GM18511 (cell line): Measurements from ENCODE around the gene ZMIZ1.

ENCODE experiments used
- ATAC-seq: cut with Tn5 transposase; IDR thresholded peaks from one replicate; pipeline ENCODE4 v1.9.1; 2021; ENCODE audit warnings: mild to moderate bottlenecking, moderate library complexity; ENCODE audit not compliant: unreplicated experiment

ZMIZ1 gene

DNA sequence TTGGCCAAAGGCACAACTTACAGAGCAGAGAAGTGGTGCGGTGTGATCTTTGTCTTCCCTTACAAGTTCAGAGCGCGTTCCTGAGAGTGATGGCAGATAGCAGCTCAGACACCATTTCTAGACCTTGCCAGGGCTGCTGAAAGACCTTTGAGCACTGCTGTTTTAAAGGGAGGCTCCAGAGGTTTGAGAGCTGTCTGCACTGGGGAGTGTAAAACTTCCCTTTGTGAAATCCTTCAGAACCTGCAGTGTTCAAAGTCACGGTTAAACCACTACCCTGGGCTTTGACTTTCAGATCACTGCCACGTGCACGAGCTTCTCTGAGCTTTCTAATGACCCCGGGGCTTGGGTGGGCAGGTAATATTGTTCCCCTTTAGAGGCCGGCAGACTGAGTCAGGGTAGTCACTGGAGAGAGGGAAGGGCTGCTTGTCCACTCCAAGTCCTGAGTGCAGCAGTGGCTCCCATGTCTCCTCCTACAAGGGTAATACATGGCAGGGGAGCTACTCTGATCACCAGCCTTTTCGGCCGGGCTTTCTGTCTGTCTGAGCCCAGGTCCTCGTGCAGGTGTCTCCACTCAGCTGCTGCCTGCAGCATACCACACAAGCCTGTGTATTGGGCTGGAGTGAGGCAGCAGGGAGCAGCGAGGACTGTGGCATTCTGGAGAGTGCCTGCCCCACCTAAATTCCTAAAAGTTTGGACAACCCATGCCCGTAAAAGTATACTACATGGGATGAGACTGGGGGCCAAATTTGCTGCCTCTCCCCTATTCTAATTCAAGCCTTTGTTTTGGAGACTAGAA lies 63.3 kb downstream of the ZMIZ1 start:
- no peak for ATAC-seq

DNA sequence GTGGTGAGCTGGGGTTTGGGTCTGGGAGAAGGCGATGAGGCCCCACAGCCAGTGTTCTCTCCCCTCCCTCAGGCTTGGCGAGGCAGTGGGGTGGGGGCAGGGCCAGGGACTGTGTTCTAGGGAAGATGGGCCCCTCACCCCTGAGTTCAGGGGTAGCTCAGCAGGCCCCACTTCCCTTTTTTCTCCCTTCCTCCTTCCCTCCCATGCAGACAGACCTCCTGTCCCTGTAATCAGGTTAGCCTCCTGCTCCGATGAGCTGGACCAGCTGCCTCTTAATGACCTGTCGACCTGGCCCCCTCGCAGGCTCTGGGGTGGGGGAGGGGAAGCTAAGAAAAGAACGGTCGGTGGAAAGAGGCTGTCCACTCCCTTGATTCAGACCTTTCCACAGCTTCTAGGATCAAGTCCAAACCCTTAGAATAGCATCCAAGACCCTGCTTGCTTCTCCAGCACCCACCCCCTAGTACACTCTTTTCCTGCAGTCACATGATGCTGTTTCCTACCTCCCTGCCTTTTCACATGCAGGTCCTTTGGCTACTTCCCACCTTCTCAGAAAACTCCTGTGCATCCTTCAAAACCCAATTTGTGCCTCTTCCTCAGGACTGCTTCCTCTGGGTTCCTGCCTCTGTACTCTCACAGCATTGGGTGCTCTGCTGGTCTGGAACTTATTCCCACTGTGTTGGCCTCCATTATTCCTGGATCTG lies 64.1 kb downstream of the ZMIZ1 start:
- ATAC-seq, result no peak

DNA sequence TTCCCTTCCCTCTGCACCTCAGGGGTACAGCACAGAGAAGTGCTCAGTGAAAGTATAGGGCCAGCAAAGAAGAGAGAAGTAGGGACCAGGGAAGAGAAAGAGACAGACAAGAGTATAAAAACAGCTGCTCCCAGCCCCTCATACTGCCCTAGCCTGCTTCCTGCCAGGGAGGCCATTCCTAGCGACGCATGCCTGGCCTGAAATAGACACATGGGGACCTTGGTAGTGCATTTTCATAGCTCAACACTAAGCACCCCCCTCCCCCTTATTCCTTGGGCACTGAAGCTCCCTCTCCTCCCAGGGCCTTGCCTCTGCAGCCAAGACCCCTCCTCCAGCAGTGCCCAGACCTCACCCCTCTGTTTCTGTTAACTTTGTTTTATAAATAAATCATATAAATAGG lies 64.7 kb downstream of the ZMIZ1 start:
- ATAC-seq, result no peak

DNA sequence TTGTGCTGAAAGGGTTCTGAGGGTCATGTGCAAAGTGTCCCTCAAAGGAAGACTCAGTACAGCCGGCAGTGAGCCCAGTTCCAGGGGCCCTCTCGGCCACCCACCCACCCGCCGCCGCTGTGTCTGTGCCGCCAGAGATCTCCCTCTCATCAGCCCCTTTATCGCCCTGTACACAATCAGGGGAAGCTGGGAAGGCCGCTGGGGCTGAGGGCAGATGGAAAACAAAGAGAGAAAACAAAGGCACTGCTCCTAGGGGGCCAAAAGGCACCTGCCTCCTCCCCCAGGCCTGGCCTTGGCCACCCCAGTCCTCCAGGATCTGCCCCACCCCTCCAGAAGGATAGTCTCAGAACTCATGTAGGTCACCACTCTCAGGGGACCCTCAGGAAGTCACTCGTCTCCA lies 67.0 kb downstream of the ZMIZ1 start:
- ATAC-seq, result no peak

DNA sequence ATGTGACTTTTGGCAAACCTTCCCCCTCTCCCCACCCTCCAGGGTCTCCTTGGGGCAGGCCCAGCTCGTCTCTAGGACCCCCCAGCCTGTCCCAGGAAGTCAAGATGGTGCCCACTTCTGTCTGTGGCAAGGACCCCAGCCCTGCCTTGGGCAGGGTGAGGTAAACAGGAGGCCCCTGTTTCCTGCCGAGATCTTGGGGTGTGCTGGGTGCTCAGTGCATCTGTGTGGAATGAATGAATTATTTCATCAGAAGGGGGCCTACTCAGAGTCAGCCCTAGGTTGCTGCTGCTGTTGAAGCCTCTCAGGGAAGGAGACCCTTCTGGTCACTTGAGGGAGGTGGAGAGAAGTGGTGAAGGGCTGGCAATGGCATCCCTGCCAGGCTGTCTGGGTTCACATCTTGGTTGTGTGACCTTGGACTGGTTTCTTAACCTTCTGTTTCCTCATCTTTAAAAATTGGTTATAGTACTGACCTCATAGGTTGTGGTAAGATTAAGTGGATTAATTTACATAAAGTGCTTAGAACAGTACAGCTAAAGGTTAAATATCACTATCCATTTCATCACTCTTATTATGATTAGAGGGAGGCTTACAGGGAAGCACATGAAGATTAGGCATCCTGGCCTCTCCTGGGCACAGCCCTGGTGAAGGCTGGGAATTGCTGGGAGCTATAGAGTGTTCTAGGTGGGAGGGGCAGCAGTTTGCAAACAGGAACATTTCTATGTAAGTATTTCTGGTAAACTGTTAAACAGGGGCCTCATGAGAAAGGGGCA lies 67.7 kb downstream of the ZMIZ1 start:
- no peak for ATAC-seq

DNA sequence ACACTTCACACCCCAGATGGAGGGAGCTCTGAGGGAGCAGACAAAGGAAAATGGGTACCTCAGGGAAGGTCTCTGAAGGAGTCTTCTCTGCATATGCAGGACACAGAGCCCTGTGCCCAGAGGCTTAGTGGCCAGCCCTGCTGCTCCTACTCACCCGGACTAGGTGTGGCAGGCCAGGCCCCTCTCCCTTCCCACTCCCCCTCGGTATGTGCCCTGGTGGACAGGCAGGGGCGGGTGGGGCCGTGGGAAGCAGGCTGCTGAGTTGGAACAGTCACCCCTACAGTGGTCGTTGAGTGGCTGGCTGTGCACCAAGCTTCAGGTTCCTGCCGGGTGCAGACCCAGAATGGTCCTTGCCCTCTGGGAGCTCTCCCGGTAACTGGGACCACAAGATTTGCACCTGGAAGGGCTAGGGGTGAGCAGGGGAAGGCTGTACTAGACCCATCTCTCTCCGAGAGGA lies 68.6 kb downstream of the ZMIZ1 start:
- ATAC-seq, result peak; percentile 31

DNA sequence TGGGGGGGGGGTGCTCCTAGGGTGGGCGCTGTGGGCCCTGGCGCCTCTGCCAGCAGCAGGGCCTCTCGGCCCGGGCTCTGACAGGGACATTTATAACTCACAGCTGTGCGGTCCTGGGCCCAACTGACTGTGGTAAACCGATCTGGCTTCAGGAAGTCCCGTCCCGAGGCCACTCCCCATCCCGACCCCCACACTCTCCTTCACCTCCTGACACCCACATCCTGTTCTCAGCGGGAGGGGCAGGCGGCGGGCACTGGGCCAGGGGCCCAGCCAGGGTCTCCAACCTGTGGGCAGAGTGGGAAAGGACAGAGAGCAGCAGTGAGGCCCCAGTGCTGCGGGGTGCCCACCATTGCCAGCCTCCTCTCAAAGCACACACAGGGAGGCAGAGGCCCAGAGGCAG lies 69.1 kb downstream of the ZMIZ1 start:
- peak; percentile 86 for ATAC-seq

DNA sequence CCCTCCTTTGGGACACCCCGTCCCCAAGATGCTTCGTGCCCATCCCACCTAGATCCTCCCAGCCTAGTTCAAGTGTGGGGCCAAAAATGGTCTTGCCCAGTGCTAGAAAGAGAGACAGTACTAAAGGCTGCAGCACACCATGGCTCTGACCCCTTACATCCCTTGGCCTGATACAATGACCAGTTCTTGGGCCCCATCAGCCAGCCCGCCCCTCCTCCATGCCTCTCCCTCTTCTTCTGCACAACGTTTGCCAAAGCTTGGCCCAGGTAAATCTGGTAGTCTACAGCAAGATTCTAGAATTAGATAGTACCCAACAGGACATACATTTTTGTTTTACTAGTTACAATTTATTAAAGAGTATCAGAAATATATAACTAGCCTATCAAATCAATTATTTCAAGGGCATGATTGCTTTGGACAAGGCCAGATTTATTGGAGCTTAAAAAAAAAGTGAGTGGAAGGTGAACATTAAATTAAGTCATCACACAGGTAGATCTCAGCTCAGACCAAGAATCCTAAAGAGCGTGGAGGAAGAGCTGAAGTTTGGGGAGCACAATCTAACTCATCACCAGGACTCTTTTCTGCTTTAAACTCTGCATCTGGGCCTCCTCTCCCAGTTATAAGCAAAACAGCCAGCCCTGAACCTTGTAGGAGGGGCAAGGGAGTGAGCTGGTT lies 69.8 kb downstream of the ZMIZ1 start:
- ATAC-seq, result no peak

DNA sequence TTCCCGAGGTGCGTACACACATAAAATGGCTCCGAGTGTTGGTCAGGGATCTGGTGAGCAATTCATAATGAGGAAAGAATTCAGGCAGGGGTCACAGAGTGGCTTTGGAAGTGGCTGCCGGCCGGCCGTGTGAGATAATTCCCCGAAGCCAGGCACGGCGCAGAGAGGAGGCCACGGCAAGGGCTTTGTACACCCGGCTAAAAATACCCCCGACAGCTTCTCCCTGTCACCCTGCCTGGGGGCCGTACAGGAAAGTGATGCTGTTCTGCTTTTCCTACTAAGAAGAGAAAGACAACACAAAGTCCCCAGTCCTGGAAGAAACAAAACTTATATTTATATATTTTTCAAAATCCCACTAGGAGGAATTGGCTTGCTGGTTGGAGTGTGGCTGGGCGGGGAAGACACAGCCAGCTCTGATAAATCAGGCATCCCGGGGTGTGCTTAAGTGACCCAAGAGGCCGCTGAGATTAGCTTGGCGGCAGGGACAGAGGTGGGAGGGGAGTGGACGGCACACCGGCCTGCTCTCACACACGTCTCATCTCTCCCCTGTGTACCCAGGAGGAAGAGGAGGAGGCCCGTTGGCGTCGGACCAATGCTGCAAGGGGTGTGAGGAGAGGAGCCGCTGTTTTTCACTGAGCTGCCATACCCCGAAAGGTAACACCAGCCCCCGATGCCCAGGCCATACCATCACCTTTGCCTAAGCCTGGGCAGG lies 70.5 kb downstream of the ZMIZ1 start:
- ATAC-seq, result no peak

DNA sequence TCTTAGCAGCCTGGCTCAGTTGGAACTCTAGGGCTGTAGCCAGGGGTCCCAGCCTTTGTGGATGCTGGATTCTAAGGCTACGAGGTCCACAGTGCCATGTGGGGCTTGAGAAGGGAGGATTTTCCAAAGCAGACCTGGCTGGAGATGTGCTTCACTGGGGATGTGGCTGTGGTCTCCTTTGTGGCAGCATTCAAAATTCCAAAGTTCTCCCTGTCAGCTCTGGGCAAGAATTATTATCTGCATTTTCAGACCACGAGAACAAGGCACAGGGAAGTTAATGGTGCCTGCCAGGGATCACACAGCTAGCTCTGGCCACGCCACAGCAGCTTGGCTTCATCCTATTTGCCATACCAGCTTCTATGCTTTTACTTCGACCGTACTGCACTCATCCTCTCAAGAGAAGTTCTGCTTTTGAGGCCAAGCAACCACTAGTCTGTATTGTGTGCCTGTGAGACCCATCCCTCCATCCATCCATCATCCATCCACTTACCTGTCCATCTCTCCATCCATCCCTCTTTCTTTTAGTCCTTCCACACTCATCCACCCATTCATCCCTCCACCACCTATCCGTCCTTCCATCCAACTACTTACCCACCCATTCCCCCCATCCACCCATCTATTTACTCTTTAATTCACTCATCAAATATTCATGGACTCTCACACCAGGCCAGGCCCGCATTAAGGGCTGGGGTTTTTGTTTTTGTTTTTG lies 71.5 kb downstream of the ZMIZ1 start:
- ATAC-seq, result no peak

DNA sequence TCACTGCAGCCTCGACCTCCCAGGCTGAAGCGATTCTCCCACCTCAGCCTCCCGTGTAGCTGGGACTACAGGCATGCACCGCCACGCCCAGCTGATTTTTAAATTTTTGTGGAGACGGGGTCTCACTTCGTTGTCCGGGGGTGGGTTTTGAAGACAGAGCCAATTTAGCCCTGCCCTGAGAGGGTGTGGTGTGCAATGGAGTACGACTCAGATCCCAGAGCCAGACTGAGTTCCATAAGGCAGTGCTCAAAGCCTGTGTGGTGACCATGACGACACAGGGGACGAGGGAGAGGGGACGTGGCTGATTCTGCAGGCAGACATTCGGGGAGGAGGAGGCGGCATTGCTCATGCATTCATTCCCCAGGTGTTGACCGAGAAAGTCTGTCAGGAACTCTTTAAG lies 72.1 kb downstream of the ZMIZ1 start:
- no peak for ATAC-seq

DNA sequence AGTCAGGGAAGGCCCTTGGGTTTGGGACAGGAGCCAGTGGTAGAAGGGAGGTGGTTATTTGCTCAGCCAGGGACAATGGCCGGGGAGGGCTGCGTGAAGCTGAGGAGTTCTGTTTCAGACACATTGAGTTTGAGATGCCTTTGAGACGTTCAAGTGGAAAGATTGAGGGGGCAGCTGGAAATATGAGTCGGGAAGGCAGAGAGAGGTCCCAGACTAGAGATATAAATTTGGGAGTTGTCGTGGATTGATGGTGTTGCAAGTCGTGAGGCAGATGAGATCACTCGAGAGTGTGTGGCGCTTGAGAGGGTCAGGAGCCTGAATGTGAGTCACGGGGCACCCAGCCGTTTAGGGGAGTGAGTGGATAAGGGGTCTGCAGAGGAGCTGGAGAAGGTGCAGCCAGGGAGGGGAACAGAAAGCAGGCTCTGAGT lies 73.3 kb downstream of the ZMIZ1 start:
- no peak for ATAC-seq

DNA sequence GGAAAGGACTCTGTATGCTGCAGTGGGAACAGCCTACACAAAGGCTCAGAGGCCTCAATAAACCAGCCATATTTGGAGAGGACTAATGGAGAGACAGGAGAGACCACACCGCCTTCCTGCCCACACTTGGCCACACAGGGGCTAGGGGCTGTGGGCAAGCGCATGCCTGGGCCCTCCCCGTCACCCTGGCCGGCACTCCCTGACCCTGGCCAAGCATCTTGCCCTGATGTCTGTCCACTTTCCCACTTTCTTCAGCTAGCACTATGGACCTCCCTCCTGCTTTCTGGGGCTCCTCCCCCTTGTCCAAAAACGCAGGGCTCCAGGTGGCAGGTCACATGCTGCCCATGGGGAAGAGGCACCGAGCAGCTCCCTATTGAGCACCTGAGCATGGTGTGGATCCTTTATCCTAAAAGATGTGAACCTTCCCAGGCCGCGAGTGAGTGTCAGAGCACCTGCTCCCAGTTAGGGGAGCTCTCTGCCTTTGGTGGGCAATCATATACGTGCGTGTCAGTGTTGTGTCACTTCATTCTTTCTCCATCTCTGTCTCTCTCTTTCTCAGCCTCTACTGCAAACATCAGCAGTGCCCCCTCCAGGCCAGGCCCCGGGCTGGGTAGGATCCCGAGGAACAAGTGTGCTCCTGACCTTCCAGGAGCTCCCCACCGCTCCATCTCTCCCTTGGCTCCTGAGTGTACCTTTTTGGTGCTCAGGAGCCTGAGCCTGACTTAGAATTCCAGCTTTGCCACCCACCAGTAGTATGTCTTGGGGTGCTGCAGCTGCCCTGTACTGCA lies 74.0 kb downstream of the ZMIZ1 start:
- no peak for ATAC-seq

DNA sequence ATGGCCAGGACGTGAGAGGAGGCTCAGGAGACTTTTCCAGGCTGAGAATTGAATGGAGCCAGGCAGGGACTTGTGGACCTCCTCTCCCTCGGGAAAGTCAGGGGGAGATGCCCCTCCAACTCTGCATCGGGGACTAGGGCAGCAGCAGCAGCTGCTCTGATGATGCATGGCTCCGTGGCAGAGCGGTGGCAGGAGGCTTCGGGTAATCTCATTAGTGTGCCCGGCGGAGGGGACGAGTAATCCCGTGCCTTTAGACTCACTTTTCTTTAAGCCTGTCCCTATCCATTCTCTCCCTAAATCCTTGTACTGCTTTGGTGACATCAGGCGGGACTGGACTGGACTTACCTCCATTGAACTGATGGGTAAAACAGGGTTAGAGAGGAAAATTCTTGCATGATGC lies 75.1 kb downstream of the ZMIZ1 start:
- ATAC-seq, result no peak

DNA sequence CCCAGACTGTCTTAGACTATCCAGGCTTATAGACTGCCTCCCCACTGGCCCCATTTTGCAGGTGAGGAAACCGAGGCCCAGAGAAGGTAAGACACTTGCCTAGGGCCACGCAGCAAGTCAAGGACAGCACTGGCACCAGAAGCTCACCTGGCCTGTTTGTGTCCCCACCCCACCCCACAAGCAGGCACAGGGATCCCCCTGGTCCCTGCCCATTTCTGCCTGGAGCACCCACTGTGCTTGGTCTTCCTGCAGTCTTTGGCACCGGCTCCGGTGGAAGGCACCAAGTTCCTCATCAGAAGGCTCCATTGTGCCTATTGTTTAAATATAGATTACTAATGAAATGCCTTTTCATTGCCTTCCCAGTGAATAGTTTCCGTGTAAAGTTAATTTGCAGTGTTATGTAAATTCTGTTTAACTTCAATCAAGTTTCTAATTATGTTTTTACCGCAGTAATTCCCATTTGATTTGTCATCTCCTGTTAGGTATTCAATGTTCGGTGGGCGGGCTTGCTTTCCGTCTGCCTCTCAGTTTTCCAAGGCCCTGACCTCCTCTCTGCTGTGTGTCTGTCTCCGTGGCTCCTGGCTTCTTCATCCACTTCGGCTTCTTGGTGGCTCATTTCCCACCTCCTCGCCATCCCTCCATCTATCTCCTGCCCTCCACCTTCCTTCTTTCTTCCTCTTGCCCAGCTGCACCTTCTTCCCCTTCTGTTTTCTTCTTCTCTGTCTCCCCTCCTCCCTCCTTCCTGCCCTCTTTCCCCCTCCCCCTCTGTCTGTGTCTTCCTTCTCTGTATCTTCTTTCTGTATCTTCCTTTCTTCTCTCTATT lies 75.8 kb downstream of the ZMIZ1 start:
- no peak for ATAC-seq

DNA sequence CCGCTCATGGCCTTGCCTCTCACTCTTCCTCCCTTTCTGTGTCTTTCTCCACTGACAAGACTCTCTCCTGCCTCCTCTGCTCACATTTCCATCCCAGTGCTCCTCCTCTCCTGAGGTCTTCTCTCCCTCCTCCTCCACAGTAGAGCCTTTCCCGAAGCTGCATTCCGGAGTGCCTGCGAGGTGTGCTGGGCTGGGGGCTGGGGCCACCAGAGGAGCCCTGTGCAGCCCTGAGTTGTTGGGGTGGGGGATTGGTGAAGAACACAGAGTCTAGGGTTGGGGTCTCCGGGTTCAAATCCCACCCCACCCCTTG lies 76.4 kb downstream of the ZMIZ1 start:
- ATAC-seq, result no peak

DNA sequence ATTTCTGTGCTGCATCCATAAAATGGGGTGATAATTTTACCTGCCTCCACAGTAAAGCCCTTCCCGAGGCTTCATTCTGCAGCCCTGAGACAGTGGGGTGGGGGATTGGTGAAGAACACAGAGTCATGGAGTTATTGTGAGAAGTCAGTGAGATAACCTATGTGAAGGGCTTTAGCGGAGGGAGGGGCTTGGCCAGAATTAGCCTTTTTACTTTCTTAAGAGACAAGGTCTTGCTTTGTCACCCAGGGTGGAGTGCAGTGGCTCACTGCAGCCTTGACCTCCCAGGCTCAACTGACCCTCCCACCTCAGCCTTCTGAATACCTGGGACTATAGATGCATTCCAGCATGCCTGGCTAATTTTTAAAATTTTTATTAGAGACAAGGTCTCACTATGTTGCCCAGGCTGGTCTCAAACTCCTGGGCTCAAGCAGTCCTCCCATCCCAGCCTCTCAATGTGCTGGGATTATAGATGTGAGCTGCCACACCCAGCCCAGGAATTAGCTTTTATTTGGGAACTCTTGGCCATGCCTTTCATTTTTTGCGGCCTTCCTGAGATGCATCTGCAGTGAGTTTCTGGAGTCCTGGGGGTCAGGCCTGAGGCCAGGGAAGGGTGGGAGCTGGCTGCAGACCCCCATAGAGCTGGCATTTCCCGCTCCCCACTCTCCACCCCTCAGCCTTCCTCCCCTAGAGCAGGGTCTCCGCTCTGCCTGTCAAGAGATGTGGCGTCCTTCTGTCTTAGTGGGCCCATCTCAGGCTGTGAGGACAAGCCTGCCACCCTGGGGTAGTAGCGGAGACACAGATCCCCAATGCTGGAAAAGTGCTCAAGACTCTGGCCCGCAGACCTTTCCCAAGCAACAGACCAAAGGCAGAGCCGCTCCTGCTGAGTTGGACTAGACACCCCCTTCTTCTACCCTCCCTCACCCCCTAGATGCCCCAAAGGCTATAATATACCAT lies 77.0 kb downstream of the ZMIZ1 start:
- no peak for ATAC-seq
